Muscle of leg (tissue), 11 donors: Measurements from ENCODE around the gene ZNF549. TPM values are rescaled to one million over a fixed set of nuclear protein-coding genes. Genes with fewer than 3 reads are reported as not detected.
A peak's percentile ranks its signal among the peaks of the same experiment; 100 is the strongest.

Experiments
- DNase-seq: peaks from one replicate; pipeline ENCODE4 v3.0.0; 2013
- H3K27ac ChIP-seq: one replicate; pipeline ENCODE4 v1.5.1; 2013; ENCODE audit warnings: mild to moderate bottlenecking, low read length, control low read depth
- H3K27me3 ChIP-seq: one replicate; pipeline ENCODE4 v1.6.1; 2013; ENCODE audit warnings: low read length; ENCODE audit not compliant: control insufficient read depth, insufficient read depth
- H3K36me3 ChIP-seq: one replicate; pipeline ENCODE4 v1.6.1; 2013; ENCODE audit warnings: low read length; ENCODE audit not compliant: control insufficient read depth, insufficient read depth
- H3K4me1 ChIP-seq: one replicate; pipeline ENCODE4 v1.6.1; 2013; ENCODE audit warnings: low read length; ENCODE audit not compliant: control insufficient read depth, insufficient read depth
- H3K4me3 ChIP-seq: one replicate; pipeline ENCODE4 v1.5.1; 2013; ENCODE audit warnings: low read length, control low read depth
- H3K9me3 ChIP-seq: replicated peaks from 2 replicates; pipeline ENCODE4 v1.6.1; 2013; ENCODE audit warnings: low read depth, low read length; ENCODE audit not compliant: control insufficient read depth
- WGBS: methylation state at CpG from one replicate; pipeline ENCODE4 v1.1.5; 2013; ENCODE audit warnings: missing lambda C conversion rate; ENCODE audit not compliant: insufficient coverage; 5-methylcytosine and 5-hydroxymethylcytosine counted together
- polyA plus RNA-seq, 8 donors: library from polyadenylated mRNA; unstranded; fragments of 120-200 nt; gene quantifications; one replicate each; pipeline versions ENCODE4 v1.2.1 to v1.2.3, GENCODE V29; 2013; ENCODE audit warnings: inconsistent platforms in 1 of 8, low replicate concordance in 1 of 8; ENCODE audit not compliant: insufficient read length in 8 of 8, insufficient read depth in 1 of 8
- total RNA-seq: library from RNA; stranded (reverse); fragments of 120-200 nt; gene quantifications from one replicate; pipeline ENCODE4 v1.2.4, GENCODE V29; 2013

ZNF549 gene
- total and polyA plus RNA-seq, 9 donors = 5.6 to 8.6 (median 6.6) TPM

- H3K27me3 ChIP-seq = peaks cover 2% of the 10 kb centered on the region
- no peak for DNase-seq
- no CpG with 5 or more reads among the region's 1 CpG for WGBS
- H3K9me3 ChIP-seq = peaks cover 57% of the 10 kb centered on the region
- H3K36me3 ChIP-seq = no peaks in the 10 kb centered on the region
- no peak overlapping the region for H3K27ac ChIP-seq
- H3K4me3 ChIP-seq = no peak overlapping the region
- H3K4me1 ChIP-seq = peaks cover 11% of the 10 kb centered on the region
Measured at GRCh38 chr19:57563547-57563946, 36.4 kb downstream of the ZNF549 start.

DNA sequence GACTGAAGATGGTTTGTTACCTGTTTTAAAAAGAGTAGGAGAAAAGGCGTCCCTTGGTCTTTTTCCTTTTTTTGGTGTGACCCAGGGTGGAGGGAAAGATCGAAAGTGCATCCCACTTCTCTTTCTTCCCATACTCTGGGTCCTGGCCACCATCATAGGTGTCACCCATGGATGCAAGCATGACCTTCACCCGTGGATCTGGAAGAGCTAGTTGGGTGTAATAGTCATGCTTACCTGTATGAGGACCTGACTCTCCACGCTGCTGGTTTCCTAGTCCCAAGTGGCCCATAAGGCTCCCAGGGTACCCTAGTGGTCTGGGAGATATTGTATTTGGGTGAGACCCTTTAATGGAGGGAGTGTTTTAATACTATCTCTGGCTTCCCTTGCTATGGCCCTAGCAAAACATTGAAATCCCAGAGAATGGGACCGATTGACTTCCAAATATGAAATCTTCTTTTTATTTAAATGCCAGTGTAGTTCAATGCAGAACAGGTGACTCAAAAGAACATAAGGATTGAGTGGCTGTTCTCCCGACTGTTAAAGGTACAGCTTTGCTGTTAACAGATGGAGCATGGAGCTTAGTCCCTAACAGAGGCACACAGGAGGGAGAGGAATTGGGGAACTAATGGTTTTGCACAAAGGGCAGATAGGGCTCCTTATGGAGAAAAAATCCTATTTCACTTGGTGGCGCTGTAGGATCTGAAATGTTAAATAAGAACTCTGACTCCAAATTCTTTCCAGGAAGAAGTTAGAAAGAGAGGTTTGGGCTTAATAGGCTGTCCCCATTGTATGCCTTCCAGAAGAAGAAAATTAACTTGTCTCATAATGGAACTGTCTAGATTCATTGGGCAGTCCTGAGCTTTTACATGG lies 39.5 kb downstream of the ZNF549 start:
- Histone ChIP-seq H3K36me3 (peaks cover 5% of the 10 kb centered on the region), H3K4me3 (no peak overlapping the region), H3K27ac (no peak overlapping the region), H3K9me3 (peaks cover 77% of the 10 kb centered on the region), H3K4me1 (no peaks in the 10 kb centered on the region), H3K27me3 (peaks cover 2% of the 10 kb centered on the region)
- WGBS = 67% methylated on average over 1 of the region's 7 CpGs
- peak; percentile 15 for DNase-seq

DNA sequence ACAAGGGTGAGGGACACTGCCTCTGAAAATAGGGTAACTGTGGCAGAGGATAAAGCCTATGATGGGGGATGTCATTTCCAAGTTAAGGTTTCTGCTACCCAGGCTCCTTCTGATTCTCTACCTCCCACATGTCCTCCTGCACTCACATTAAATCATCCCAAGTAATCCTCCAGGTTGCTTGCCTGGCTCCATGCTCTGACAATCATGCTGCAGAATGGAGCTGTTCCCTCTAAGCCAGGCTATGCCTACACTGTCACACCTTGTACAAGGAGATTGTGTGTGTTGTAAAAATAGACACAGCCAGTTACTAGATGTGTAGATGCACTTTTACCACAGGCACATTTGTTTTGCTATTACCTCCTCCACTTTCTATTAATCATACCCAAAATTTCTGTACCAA lies 43.6 kb downstream of the ZNF549 start:
- Histone ChIP-seq H3K27ac (no peak overlapping the region), H3K4me3 (no peak overlapping the region), H3K4me1 (no peaks in the 10 kb centered on the region), H3K27me3 (peaks cover 2% of the 10 kb centered on the region), H3K36me3 (peaks cover 46% of the 10 kb centered on the region), H3K9me3 (peaks cover 95% of the 10 kb centered on the region)
- no peak for DNase-seq

DNA sequence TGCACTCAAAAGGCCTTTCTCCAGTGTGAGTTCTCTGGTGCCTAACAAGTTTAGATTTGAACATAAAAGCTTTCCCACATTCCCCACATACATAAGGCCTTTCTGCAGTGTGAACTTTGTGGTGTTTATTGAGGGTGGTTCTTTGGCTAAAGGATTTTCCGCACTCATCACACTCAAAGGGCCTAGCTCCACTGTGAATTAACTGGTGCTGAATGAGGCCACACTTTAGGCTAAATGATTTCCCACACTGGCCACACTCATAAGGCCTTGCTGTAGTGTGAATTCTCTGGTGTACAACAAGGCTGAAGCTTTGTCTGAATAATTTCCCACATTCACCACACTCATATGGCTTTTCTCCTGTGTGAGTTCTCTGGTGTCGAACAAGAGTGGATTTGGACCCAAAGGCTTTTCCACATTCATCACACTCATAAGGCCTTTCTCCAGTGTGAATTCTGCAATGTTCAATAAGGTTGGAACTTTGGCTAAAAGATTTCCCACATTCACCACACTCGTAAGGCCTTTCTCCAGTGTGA lies 45.3 kb downstream of the ZNF549 start:
- DNase-seq = no peak
- Histone ChIP-seq H3K4me1 (no peaks in the 10 kb centered on the region), H3K4me3 (no peak overlapping the region), H3K27me3 (no peaks in the 10 kb centered on the region), H3K36me3 (peaks cover 59% of the 10 kb centered on the region), H3K9me3 (peaks cover 95% of the 10 kb centered on the region), H3K27ac (no peak overlapping the region)
- WGBS = no CpG with 5 or more reads among the region's 3 CpGs

DNA sequence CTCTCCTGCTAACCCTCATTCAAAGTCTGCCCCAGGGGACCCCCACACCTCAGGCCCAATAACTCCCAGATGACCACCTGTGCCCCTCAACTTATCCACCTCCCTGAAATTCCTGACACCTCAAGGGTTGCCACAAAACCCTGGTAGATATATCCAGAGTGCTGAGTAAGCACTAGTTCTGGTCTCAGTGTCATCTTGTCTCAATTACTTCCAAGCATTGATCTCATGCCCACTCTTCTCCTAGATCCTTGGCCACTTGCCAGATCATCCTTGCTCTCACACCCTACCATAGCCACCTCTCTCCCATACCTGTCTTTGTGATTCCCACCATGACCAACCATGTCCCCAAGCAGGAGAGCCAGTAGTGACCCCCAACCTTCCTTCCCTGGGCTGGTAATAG lies 49.5 kb downstream of the ZNF549 start:
- Histone ChIP-seq H3K9me3 (peaks cover 60% of the 10 kb centered on the region), H3K36me3 (peaks cover 53% of the 10 kb centered on the region), H3K27ac (no peak overlapping the region), H3K27me3 (no peaks in the 10 kb centered on the region), H3K4me1 (peaks cover 5% of the 10 kb centered on the region), H3K4me3 (no peak overlapping the region)
- DNase-seq = no peak

- Histone ChIP-seq H3K27me3 (peaks cover 3% of the 10 kb centered on the region), H3K27ac (peak within 1 kb of the TSS; percentile 57), H3K4me1 (peaks cover 13% of the 10 kb centered on the region), H3K9me3 (peaks cover 52% of the 10 kb centered on the region), H3K36me3 (peaks cover 33% of the 10 kb centered on the region), H3K4me3 (peak within 1 kb of the TSS; percentile 86)
- DNase-seq = peak; percentile 100
- under 1% methylated on average over 62 of the region's 62 CpGs for WGBS
Measured at GRCh38 chr19:57578487-57579205, 51.5 kb downstream of the ZNF549 start, which contains the start of gene ZNF416. TSS of gene ZNF416 (minus strand) at chr19:57578911. CDS start at chr19:57578704, 207 bp downstream.

GRCh38 chr19:57583104-57583520 lies 56.0 kb downstream of the ZNF549 start:
- H3K27me3 ChIP-seq = peaks cover 3% of the 10 kb centered on the region
- H3K27ac ChIP-seq = no peak overlapping the region
- peaks cover 16% of the 10 kb centered on the region for H3K4me1 ChIP-seq
- peak overlapping the region; percentile 71 for H3K4me3 ChIP-seq
- H3K36me3 ChIP-seq = peaks cover 17% of the 10 kb centered on the region
- WGBS = 17% methylated on average over 18 of the region's 21 CpGs
- DNase-seq = no peak
- peaks cover 35% of the 10 kb centered on the region for H3K9me3 ChIP-seq

- H3K4me3 ChIP-seq = peak within 1 kb of the TSS; percentile 71
- under 1% methylated on average over 69 of the region's 76 CpGs for WGBS
- H3K9me3 ChIP-seq = peaks cover 41% of the 10 kb centered on the region
- H3K27ac ChIP-seq = peak within 1 kb of the TSS; percentile 84
- H3K4me1 ChIP-seq = peaks cover 15% of the 10 kb centered on the region
- peaks cover 24% of the 10 kb centered on the region for H3K36me3 ChIP-seq
- DNase-seq = peak; percentile 98
- H3K27me3 ChIP-seq = peaks cover 3% of the 10 kb centered on the region
Measured at GRCh38 chr19:57583521-57584416, 56.6 kb downstream of the ZNF549 start, which contains the start of gene ZIK1. TSS of gene ZIK1 (plus strand) at chr19:57584145. CDS start at chr19:57584357, 212 bp downstream.

DNA sequence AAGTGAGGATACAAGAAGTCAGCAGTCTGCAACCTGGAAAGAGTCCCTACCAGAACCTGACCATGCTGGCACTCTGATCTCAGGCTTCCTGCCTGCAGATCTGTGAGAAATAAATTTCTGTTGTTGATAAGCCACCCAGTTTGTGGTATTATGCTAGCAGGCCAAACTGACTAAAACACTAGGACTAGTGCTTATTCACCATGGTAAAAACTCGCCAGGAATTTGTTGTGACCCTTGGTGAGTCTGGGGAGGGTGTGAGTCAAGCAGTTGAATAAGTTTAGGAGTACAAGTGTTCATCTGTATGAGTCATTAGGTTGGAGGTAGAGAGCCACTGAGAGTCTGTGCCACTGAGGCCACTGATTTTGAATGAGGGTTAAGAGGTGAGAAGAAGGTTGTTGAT lies 60.4 kb downstream of the ZNF549 start:
- 100% methylated on average over 1 of the region's 1 CpG for WGBS
- DNase-seq = no peak
- Histone ChIP-seq H3K4me3 (no peak overlapping the region), H3K4me1 (peaks cover 15% of the 10 kb centered on the region), H3K27ac (no peak overlapping the region), H3K27me3 (peaks cover 3% of the 10 kb centered on the region), H3K36me3 (peaks cover 55% of the 10 kb centered on the region), H3K9me3 (peaks cover 76% of the 10 kb centered on the region)
